HG03280 (cell line): Measurements from ENCODE around the gene HIP1R.
"Not testable (repeated sequence)": the region's sequence is repeated elsewhere in the genome, so short reads cannot be mapped to it uniquely, and the experiment has no call there.

ENCODE experiments used
- ATAC-seq: cut with Tn5 transposase; IDR thresholded peaks from one replicate; pipeline ENCODE4 v1.9.1; 2021; ENCODE audit warnings: mild to moderate bottlenecking, moderate library complexity; ENCODE audit not compliant: unreplicated experiment

HIP1R gene

DNA sequence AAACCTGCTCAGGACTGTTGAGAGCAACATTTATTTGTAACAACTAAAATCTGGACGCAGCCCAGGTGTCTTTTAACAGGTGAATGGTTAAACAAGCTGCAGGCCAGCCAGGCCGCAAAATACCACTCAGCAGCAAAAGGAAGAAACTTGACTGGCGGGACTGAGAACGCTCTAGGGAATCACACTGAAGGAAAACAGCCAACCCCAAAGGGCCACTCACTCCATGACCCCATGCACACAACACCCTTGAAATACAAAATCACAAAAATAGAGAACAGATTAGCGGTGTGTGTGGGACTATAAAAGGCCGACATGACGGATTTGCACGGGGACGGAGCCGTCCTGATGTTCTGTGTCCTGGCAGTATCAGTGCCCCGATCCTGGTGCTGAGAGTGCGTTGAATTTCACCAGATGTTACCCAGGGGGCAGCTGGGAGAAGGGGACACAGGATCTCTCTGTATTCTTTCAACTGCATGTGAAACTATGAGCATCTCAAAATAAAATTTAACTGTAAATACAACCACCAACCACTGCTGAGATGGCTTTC is 37.6 kb downstream of the HIP1R start:
- no peak for ATAC-seq

DNA sequence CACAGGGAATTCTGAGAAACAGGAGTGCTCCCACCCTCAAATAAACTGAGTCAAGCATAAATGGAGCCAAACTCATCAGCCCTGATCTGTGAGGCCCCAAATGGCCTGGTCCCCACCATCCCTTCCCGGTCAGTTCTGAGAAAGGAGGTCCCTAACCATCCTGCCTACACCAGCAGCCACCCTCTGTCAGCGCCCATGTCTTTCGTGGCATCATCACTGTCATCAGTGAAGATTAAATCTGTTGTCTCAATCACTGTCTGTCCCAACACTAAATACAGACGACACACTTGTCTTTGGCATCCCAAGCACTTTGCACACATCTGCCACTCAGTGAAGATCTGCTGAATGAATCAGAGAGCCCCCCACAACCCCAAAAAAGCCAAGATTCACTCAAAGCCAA is 38.3 kb downstream of the HIP1R start:
- no peak for ATAC-seq

DNA sequence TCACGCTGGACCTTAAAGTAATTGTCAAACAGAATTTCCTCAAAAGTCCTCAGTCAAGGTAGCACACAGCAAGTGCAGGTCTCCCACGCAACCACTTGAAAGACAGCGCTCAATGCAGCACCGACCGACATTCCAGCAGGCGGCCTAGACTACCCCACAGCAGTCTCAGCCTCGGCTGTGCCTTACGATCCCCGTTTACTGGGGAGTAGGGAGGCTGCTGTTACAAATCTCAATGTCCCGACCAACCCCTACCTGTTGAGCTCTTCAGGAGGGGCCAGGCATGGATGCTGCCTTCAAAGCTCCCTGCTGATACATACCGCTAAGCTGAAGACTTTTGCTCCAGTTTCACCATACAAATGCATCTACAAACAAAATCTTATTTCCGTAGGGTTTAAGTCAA is 38.8 kb downstream of the HIP1R start:
- no peak for ATAC-seq

DNA sequence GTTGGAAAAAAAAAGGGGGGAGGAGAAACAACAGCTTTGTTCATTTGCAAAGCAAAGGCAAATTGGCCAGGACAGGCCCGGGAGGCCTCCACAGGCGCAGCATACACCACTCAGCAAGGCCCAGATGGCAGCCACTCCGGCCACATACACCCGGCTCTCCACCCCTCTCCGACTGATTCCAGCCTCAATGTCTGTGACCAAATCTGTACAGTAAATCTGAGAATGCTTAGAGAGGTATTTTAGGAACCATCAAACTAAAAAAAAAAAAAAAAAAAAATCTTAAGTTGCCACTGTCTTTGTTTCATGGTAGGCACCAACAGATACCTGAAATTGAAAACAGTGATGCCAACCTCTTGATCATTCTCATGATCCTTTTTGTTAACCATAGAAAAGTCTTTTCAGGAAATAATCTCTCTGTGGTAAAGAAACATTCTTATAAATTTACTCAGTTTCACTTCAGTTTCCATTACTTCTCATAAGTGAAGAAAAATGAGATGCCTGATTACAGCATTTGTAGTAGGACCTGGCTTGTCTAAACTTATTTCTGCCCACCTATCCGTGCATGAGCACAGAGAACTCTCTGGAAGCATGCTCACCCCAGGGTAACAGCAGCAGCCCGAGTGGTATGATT is 40.4 kb downstream of the HIP1R start:
- ATAC-seq, result peak; percentile 59

DNA sequence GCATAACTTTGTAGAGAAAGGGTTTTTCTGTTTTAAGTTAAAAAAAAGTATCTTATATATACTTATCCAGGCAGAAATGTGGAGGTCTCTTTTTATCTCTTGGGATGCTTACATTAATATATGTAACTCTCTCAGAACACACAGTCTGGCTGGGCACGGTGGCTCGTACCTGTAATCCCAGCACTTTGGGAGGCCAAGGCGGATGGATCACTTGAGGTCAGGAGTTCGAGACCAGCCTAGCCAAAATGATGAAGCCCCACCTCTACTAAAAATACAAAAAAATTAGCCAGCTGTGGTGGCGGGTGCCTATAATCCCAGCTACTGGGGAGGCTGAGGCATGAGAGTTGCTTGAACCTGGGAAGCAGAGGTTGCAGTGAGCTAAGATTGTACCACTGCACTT is 41.0 kb downstream of the HIP1R start:
- ATAC-seq, result not testable (repeated sequence)

DNA sequence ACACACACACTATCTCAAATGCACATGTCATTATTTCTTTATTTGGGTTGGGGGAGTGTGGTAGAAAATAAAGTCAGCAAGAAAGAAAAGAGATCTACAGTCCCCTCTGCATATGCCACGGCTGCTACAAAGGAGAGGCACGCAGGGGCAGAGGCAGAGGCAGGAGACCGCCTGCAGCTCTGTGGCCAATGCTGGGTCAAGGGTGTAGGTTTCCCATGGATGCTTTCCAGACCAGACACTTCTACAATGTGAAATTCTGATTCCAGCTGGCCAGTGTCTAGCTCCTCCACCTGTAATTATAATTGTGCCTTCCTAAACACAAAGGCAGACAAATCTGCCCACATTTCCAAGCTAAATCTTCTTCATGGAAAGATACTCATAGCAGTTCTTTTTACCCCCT is 41.5 kb downstream of the HIP1R start:
- no peak for ATAC-seq

DNA sequence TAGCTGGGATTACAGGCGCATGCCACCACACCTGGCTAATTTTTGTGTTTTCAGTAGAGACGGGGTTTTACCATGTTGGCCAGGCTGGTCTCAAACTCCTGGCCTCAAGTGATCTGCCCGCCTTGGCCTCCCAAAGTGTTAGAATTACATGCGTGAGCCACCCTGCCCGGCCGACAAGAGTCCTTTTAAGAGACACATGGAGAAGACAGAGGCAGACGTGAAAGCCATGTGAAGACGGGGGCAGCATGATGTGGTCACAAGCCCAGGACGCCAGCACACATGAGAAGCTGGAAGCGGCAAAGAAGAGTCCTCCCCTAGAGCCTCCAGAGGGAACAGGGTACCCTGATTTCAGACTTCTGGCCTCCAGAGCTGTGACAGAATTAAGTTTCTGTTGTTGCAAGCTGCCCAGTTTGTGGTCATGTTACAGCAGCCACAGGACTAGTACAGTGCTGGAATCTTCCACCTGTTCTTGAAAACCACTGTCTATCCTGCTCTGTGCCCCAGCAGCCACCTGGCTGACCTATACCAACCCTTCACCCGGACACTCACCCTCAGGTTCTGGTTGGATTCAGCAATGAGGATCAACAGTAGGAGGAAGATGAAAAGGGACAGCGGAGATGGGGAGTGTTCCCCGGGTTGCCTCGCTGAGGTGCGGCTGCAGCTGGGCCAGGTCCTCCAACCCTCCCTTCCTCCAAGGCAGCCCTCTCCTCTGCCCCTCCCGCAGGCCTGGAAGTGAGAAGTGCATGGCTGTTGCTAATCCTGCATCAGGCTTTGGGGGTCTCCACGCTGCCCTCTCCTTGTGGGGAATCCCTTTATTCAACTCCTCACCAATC is 43.7 kb downstream of the HIP1R start:
- no peak for ATAC-seq

DNA sequence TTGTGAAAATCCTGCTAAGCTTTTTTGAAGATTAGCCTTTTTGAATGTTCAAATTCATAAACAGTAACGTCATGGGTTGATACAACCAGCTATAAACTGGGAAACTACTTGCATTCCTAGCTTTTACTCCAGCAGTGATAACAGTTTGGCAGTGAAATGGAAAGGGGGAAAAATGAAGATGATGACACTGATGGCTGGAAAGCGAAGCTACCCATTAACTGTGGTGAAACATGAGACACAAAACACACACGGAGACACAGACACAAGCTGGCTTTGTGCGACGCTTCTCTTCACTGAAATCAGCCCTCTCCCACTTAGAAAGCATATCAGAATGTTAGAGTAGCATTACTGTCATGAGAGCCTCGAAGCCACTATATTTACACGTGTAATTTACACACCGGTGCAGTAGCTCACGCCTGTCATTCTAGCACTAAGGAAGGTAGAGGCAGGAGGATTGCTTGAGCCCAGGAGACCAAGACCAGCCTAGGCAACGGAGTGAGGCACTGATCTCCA is 45.0 kb downstream of the HIP1R start:
- no peak for ATAC-seq

DNA sequence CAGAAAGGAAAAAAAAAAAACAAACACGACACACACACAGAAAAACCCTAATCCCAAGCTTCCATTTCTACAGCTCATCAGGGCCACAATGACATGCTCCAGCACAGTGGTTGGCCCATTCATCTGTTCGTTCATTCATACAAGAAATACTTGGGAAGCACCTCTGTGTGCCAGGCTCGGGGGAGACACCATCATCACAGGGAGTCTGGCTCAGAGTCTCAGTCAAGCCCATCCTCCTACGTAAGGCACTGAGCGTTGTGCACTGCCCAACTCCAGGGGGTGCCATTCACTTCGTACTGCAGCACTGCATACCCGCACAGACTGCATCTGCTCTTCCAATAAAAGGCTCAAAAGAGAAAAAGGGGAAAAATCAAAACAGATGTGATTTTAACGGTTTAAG is 45.4 kb downstream of the HIP1R start:
- ATAC-seq, result no peak

DNA sequence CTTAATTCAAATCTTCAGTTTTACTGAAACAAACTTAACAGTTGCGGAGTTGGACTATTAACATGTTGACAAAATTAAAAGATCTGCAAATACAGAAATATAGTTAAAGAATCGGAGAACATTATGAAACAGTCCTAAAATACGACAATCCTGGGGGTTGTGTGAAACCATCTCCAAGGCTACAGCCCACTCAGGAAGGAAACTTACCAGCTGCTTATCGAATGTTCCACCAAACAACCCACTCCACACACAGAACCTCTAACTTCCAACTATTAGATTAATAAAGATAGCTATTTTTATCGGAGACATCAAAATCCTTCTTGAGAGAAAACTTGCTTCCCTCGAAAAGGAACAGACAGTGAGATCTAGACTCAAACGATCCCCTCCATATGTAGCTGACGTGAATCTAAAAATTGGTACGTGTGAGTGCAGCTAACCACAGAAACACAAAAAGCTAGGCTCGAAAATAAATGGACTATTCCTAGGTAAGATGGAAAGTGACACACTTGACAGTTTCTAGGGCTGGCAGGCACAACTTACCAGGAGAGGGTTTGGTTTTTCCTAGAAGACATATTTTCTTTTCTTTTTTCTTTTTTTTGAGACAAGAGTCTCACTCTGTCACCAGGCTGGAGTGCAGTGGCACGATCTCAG is 47.8 kb downstream of the HIP1R start:
- no peak for ATAC-seq

DNA sequence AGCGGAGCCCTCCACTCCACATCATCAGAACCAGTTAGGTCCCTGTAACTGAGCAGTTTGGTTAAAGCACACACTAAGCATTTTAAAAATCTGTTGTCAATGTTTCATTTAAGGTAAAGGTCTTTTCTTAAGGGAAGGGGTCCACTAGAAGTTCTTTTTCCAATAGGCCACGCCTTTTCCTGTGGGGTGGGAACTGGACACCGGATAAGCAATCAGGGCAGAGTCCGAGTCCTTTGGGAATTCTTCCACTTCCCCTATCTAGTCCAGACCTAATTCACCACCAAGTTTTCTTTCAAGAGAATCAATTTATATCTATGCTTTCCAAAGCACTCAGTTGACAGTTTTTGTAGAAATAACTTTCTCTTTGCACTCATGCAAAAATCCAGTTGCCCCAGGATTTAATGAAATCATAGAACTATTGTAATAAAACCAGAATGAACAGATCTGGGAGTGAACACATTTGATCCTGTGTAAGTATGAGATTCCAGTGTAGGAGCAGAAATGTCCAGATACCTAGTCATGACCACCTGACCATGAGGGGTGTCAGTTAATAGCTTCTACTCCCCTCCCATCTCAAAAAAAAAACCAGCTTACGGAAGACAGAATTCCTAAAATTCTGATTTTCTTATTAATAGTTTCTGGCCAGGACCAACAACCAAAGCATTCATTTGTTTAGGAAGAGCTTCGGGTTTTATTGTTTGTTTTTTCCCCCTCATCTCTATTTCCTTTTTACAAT is 49.0 kb downstream of the HIP1R start:
- no peak for ATAC-seq

DNA sequence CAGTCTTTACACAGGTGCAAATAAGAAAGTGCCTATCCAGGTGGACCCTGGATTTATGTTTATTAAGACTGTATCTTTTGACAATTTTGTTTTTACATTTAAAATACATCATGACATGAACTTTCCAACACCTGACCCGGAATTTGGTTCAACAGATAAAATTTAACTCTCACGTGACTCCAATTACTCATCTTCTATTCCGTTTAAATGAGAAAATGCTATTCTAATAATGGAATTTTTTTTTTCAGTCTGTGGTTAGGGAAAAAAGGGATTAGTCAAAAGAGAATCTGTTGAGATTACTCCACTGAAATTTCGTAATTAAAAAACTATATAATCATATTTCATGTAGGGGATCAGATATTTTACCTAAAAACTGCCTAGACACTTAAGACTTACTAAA is 49.6 kb downstream of the HIP1R start:
- no peak for ATAC-seq

DNA sequence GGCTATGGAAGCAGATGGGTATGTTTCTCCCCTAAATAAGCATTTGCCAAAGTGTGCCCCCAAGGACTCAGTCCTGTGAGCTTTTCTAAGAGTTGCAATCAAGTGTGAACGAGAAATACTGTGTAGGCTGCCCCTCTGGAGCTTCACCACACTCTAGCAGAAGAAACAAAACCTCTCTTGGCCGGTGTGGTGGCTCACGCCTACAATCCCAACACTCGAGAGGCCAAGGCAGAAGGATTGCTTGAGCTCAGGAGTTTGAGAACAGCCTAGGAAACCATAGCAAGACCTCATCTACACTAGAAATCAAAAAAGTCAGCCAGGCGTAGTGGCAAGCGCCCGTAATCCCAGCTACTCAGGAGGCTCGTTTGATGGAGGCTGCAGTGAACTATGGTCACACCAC is 50.9 kb downstream of the HIP1R start:
- ATAC-seq, result no peak

DNA sequence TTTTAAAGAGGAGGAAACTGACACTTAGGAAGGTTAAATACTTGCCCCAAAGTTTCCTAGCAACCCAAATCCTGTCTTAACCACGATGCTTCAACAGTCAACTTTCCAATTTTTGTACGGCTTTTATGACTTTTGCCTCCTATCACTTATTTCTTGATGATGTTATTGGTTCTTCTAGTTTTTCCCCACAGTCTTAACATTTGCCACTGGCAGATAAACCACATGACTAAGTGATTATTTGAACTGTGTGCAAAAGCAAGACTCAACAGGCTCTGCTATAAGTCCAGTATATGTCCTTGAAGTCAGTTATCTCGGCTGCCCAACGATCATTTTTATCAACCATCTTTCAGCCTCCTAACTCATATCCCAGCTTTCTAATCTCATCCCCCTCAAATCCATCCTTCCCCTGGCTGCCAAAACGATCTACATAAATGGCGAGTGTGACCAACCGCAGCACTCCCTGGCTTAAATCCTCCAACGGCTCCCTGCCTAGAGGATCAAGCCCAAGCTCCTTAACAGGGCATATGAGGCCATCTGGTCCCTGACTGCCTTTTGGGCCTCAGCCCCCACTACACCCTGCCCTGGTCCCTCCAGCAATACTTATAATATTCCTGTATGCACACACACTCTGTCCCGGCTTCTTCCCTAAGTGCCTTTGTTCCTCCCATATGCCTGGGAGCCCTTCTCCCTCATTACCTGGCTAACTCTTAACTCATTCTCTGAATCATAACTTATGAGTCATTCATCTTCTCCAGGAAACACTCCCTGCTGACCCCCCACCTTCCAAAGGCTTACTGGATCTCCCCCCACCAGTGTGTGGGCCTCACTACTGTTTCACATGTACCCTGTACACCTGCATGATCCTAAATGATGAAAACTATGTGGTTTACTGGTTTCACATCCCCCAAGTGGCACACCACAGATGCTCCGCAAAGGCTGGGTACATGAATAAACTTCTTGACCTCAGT is 51.9 kb downstream of the HIP1R start:
- ATAC-seq, result peak; percentile 65

DNA sequence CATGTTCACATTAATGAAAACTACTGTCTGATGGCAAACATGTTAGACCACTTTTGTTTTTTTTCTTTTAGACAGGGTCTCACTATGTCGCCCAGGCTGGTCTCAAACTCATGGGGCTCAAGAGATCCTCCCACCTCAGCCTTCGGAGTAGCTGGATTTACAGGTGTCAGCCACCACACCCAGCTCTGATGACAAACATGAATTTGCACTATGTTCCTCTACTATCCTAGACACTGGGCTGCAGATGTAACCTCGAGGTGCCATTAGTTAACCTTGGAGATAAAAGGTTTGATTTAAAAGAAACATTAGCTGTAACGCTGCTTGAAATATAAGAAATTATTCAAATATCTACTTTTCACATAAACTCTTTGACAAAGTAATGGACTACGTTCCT is 52.6 kb downstream of the HIP1R start:
- ATAC-seq, result peak; percentile 22

DNA sequence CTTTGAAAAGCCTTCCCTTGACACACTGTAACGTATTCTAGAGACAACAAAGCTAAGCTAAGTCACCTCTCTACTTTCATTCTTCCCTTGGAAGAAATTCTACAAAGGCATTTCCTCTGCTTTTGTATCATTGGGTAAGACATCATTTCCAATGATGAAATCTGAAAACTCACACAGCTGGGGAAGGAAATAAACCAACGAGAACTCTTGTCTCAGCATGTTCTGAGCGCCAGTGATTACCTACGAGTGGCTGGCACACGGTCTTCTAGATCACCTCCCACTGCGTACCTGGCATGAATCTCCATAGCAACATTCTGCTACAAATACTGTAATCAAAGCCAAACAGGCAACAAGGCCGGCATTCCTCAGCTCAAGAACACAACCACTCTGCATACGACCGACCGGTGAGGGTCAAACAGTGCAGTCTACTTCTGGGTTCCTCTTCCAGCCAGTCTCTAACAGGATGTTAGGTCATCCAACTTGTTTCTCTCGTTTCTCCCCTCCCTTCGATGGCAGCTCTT is 53.0 kb downstream of the HIP1R start:
- peak; percentile 52 for ATAC-seq

DNA sequence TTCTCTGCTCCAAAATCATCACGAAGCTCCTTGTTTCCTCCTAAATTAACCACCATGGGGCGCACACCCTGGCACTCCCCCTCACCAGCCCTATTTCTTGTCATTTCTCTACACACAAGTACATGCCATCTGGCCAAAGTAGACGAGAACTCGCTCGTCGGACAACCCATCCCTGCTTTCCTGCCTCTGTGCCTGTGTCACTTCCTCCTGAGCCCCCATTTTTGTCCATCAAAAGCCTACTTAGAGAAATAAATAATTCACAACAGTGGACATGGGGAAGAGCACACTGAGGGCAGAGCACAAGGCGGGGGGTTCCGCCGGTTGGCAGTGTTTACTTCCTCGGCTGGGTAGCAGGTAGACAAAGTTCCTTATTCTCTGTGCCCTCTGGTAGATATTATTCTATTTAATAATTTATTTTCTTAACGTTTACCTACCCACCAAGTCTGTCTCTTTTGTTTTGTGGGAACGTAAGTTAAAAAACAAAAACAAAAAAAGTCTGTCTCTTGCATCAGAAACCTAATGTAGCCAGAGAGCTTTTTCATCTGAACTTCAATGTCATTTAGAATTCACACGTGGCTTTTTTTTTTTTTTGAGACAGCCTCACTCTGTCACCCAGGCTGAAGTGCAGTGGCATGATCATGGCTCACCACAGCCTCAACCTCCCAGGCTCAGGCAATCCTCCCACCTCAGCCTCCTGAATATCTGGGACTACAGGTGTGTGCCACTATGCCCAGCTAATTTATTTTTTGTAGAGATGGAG is 54.7 kb downstream of the HIP1R start:
- no peak for ATAC-seq

DNA sequence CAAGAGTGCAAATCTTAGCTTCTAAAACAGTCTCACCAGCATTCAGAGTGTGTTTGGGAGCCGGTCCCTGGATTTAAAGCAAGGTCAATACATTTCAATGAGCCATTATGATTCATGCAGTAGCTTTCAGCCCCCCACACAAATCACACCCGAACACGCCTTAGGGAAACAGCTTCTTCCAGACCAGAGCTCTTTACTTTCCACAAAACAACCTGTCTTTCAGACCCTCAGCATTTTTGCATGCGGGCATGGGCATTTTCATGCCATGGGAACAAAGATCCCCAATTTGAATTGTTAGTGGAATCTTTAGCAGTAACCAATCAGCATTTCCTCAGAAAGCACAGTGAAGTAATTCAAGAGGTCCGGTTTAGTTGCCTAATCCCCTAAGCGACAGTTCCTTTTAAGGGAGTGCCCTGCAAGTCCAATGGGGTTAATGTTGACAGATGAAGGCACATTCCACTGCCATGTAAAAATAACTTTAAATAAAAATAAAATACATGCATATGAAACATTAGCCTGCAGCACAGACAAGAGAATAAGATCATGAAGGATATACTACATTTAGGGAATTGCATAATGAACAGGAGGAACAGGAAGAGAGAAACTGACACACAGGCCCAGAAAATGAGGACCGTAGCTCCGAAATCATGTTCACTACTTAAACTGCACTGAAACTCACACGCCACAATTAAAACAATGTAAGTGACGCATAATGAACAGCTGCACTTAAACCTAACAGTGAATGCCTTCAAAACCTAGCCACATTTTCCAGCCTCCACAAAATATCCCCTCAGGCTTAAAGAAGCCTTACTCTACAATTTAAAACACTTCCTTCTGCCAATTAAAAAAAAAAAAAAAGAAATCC is 56.6 kb downstream of the HIP1R start:
- ATAC-seq, result no peak
